GM12872 (cell line): ENCODE results near the gene HOXB8.

Experiments
- TF ChIP-seq, protein P1 (sequence below): IDR thresholded peaks from 3 replicates; pipeline ENCODE4 v1.5.1; 2011; ENCODE audit warnings: low read depth, mild to moderate bottlenecking, low read length, moderate library complexity; ENCODE audit not compliant: insufficient read depth

HOXB8 gene

DNA sequence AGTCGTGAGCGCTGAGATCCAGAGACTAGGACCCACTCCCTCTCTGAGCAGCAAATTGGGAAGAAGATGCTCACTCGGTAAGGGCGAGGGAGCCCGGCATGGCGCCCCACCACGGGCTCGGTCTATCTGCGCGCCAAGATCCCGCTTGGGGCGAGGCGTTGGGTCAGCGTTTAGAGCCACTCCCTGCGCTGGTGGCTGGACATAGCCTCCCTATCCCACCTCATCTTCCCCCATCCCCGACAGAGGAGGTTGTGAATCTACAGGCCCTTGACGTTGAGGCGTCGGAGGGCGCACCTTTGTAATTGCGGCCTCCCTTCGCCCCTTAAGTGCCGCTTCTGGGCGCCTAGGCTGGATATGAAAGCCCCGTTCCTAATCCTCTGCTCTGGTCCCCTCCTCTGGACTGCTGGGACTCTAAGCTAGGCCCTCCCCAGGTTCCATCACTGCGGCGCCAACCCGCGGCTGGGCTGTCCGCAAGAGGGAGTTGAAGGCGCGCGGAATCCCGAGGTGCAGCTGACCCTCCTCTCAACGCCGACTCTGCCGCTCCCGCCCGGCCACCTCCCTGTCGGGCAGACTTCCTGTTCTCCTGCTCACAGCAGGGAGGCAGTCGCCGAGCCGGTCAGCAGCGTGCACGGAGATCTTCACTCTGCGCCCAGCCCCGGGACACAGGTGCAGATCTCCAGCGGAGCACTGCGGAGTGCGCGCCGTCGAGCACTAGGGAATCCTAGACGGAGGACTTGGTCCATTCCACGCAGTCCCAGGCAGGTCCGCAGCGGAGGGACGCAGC, 27.2 kb upstream of the HOXB8 start:
- TF ChIP-seq, protein P1, sequence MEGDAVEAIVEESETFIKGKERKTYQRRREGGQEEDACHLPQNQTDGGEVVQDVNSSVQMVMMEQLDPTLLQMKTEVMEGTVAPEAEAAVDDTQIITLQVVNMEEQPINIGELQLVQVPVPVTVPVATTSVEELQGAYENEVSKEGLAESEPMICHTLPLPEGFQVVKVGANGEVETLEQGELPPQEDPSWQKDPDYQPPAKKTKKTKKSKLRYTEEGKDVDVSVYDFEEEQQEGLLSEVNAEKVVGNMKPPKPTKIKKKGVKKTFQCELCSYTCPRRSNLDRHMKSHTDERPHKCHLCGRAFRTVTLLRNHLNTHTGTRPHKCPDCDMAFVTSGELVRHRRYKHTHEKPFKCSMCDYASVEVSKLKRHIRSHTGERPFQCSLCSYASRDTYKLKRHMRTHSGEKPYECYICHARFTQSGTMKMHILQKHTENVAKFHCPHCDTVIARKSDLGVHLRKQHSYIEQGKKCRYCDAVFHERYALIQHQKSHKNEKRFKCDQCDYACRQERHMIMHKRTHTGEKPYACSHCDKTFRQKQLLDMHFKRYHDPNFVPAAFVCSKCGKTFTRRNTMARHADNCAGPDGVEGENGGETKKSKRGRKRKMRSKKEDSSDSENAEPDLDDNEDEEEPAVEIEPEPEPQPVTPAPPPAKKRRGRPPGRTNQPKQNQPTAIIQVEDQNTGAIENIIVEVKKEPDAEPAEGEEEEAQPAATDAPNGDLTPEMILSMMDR, result no peak

- TF ChIP-seq, protein P1, result no peak
Observed at GRCh38 chr17:48641541-48642058, 26.5 kb upstream of the HOXB8 start.

GRCh38 chr17:48640858-48641180, 25.7 kb upstream of the HOXB8 start:
- TF ChIP-seq, protein P1, result no peak

GRCh38 chr17:48639982-48640857, 25.1 kb upstream of the HOXB8 start:
- TF ChIP-seq, protein P1, result no peak

- TF ChIP-seq, protein P1, result no peak
Observed at GRCh38 chr17:48639136-48639535, 24.0 kb upstream of the HOXB8 start.

DNA sequence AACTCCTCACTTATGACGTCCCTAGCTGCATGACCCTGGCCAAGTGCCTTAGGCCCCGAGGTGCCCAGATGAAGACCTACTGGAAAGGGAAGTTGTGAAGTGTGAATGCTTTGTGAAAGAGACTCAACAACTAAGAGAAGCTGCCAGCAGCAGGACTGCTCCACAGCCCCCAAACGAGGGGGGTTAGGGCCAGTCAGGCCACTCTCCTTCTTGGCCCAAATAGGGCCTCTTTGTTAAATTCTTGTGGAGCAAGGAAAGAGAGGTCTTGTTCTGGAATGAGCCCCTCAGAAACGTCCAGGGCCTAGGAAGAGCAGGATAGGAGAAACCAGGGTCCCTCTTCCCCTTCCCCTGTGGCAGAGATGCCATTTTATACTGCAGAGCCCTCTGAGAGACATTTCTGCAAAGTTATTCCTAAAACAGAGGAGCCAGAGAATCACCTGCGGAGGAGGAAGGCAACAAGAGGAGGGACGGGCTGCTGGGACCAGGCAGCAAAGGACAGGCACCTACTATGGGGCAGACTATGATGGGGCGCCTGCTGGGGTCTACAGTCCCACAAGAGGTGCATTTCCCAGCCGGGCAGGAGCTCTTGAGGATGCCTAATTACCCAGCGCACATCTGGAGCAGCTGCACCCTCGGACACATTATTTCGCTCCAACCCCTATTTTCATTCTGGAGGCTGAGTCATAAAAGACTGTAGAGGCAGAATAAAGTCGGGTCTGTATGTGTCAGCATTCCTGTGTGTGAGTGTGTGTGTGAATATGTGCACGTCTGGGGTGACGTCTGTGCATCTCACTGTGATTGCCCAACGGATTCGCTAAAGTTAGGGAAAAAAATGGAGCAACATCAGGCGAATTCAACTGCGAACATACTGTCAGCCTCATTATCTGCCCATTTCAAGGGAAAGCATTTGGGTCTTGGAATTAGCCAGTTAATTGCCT, 22.5 kb upstream of the HOXB8 start:
- TF ChIP-seq, protein P1, result no peak
